K562 (cell line): ENCODE measurements around the gene LCA5. TPM values are rescaled to one million over a fixed set of nuclear protein-coding genes. Genes with fewer than 3 reads are reported as not detected.
A peak's percentile ranks its signal among the peaks of the same experiment; 100 is the strongest.

Experiments
- CREB3 ChIP-seq: fragments of 450-650 bp; conservative IDR thresholded peaks from 2 replicates; pipeline ENCODE4 v1.6.1; 2016; ENCODE audit warnings: missing genetic modification characterization, low read depth, mild to moderate bottlenecking, missing compliant biosample characterization, moderate library complexity
- CXXC5 ChIP-seq: fragments of 250-450 bp; sonication (Bioruptor Pico); IDR thresholded peaks from 2 replicates; pipeline ENCODE4 v1.8.0; 2022; ENCODE audit warnings: inconsistent platforms, mild to moderate bottlenecking, moderate library complexity
- DACH1 ChIP-seq: fragments of 450-650 bp; IDR thresholded peaks from 2 replicates; pipeline ENCODE4 v1.6.1; 2018; ENCODE audit not compliant: partially characterized antibody
- DIDO1 ChIP-seq: fragments of 450-650 bp; IDR thresholded peaks from 2 replicates; pipeline ENCODE4 v1.6.1; 2016; ENCODE audit warnings: low read depth, missing biosample characterization, missing genetic modification characterization
- FOXJ3 ChIP-seq: sonication (generic); formaldehyde crosslinking; IDR thresholded peaks from 2 replicates; pipeline ENCODE4 v1.4.0; 2020; ENCODE audit warnings: mild to moderate bottlenecking, missing genetic modification reagents
- HBP1 ChIP-seq: fragments of 450-650 bp; formaldehyde crosslinking; IDR thresholded peaks from 2 replicates; pipeline ENCODE4 v1.4.0; 2022; ENCODE audit warnings: missing genetic modification characterization
- HDAC1 ChIP-seq, 2 experiments: fragments of 450-650 bp; IDR thresholded peaks; 2 replicates each; pipeline ENCODE4 v1.6.1; 2016 to 2017; ENCODE audit warnings: inconsistent platforms in 1 of 2, mild to moderate bottlenecking in 1 of 2, moderate library complexity in 1 of 2
- HINFP ChIP-seq: fragments of 450-650 bp; conservative IDR thresholded peaks from 2 replicates; pipeline ENCODE4 v1.6.1; 2016; ENCODE audit warnings: missing genetic modification characterization, low read depth, mild to moderate bottlenecking, control low read depth, missing compliant biosample characterization
- HMG20B ChIP-seq: fragments of 250-450 bp; sonication (Bioruptor Pico); IDR thresholded peaks from 2 replicates; pipeline ENCODE4 v1.5.0; 2021; ENCODE audit warnings: mild to moderate bottlenecking
- KLF16 ChIP-seq: IDR thresholded peaks from 2 replicates; pipeline ENCODE4 v1.6.1; 2016; ENCODE audit warnings: antibody characterized with exemption
- MAFF ChIP-seq: IDR thresholded peaks from 2 replicates; pipeline ENCODE4 v1.6.1; 2012; ENCODE audit warnings: low read length, improper control_type of control experiment
- PPARD ChIP-seq: fragments of 250-450 bp; sonication (Bioruptor Pico); IDR thresholded peaks from 2 replicates; pipeline ENCODE4 v1.8.0; 2022; ENCODE audit warnings: inconsistent platforms, mild to moderate bottlenecking, moderate library complexity
- RFX1 ChIP-seq: fragments of 450-650 bp; IDR thresholded peaks from 2 replicates; pipeline ENCODE4 v1.6.1; 2016; ENCODE audit warnings: mild to moderate bottlenecking, moderate library complexity
- ZBTB11 ChIP-seq, 3 experiments: fragments of 200-800 bp in 1 of 3; fragments of 250-450 bp in 1 of 3; fragments of 450-650 bp in 1 of 3; sonication (Bioruptor Pico) in 1 of 3; sonication (Bioruptor generic) in 1 of 3; formaldehyde crosslinking in 1 of 3; IDR thresholded peaks; 2 replicates each; pipeline versions ENCODE4 v1.6.1 to v1.8.0; 2016 to 2022; ENCODE audit warnings: mild to moderate bottlenecking in 2 of 3, missing genetic modification characterization in 2 of 3, missing compliant biosample characterization in 1 of 3, moderate library complexity in 1 of 3
- ZBTB12 ChIP-seq: fragments of 250-450 bp; sonication (Bioruptor Pico); IDR thresholded peaks from 2 replicates; pipeline ENCODE4 v1.4.0; 2020
- ZNF75A ChIP-seq: fragments of 450-650 bp; formaldehyde crosslinking; IDR thresholded peaks from 2 replicates; pipeline ENCODE4 v1.4.0; 2020; ENCODE audit warnings: mild to moderate bottlenecking
- polyA plus RNA-seq, 8 experiments: library from polyadenylated mRNA; depleted of rRNA in 4 of 8; stranded (reverse) in 5 of 8; unstranded in 3 of 8; fragments of >200 nt; fragmentation: Nextera tagmentation in 2 of 8; fragmentation: Illumina TruSeq in 1 of 8; extraction: Ambion mirVana in 2 of 8; extraction: Trizol in 1 of 8; gene quantifications; 2 replicates each; pipeline versions ENCODE4 v1.2.1 to v1.2.3, GENCODE V29; 2011 to 2014; ENCODE audit warnings: inconsistent platforms in 1 of 8, missing spikeins in 1 of 8
- total RNA-seq, 7 experiments: library from RNA; depleted of rRNA in 6 of 7; stranded (reverse); fragments of >200 nt in 6 of 7; fragmentation: Illumina TruSeq in 2 of 7; extraction: Trizol in 2 of 7; gene quantifications; 2 replicates each; pipeline versions ENCODE4 v1.2.1 to v1.2.3, GENCODE V29; 2011 to 2021; ENCODE audit warnings: low replicate concordance in 1 of 7

Gene LCA5
- total and polyA plus RNA-seq, 9 of the 15 experiments (the other 6 are each of a cell fraction or from before 2014, with no cell fraction given) = 1.0 to 3.4 (median 1.8) TPM

GRCh38 chr6:79544939-79545450 lies 7.8 kb upstream of the LCA5 start (continued):
- TF ChIP-seq ZBTB11 (CRISPR knock-in tag; IDR thresholded peaks at IDR 0.05) (peak in 1 of 3 experiments; percentile 37; a peak in 1 of 6 replicates), RFX1 (peak; percentile 93), MAFF (peak; percentile 78), KLF16 (peak; percentile 64; the same call in 1 of the 2 replicates), FOXJ3 (peak; percentile 80; the same call in 1 of the 2 replicates), DACH1 (peak; percentile 96), CXXC5 (CRISPR knock-in tag) (peak; percentile 73), HINFP (no peak), HBP1 (no peak), ZNF75A (CRISPR knock-in tag) (no peak), DIDO1 (no peak), ZBTB12 (peak; percentile 51), PPARD (CRISPR knock-in tag) (no peak), CREB3 (tag) (no peak), HDAC1 (IDR thresholded peaks at IDR 0.05) (peak in 1 of 2 experiments; percentile 88; a peak in 2 of 4 replicates), HMG20B (CRISPR knock-in tag) (no peak)
